ENCODE data around the gene ARHGAP11B.
"Not testable (repeated sequence)": the region's sequence is repeated elsewhere in the genome, so short reads cannot be mapped to it uniquely, and the experiment has no call there.

The ARHGAP11B gene

DNA sequence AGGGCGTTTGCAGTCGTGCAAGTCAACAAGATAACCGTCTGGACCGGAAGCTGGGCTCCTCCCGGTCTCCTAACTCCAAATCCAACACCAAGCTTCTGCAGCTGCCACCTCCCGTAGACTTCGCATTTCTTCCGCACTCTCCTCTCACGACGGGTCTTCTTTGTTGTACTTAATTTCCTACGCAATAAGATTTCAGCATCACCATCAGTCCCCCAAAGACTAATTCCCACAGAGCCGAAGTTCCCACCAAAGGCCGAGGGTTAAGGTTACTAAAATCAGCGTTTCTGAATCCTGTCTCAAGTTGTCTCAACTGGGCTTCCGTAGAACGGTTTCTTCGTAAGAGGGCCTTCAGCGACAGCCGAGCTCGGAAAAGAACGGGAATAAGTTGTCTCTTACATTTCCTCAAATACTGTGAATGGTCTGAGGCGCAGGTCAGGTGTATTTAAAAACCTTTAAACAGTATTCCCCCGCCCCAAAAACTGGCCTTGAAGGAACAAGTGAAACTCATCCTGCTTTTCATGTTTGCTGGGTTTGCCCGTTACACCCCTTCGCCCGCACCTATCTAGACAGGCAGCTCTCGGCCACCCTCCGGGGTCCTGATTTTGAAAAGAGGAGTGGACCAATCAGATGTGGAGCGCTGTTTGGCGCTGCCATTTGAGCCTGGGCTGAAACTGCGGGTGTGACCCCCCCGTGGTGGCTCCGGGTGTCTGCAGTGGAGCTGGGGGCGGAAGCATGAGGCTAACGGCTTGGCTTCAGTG is at the start of gene ARHGAP11B:
ARHGAP11B (plus strand) TSS at position 693 of the 758 bp plus-strand sequence.
- peak; percentile 95 to 98 (median 96) for DNase-seq (ENCODE audit: low read depth in 4 of 4, low spot score in 3 of 4)

DNA sequence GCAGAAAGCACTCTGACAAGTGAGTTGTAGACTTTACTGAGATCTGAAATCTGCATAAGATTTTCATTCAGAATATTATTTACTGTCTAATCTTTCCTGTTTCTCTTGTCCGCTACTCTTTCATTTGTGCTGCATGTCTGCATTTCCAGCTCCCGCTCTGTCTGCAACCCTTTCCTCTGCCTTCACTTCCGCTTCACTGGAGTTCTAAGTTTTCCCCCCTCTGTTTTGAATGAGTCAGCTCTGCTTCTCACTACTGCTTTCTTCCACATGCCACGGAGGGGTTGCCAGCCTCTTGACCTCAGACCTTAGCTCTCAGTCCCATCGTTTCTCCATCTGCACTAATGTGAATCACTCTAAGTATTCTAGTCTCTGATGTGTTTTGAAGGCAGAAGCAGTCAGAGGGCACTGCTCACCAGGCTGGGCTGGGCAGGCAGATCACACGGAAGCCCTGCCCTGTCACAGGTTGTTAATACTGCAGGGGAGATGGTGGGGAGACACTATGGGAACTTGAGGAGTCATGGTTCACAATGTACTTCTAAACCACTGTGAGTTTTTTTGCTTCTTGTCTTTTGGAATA is 46.4 kb upstream of the ARHGAP11B start:
- DNase-seq (ENCODE audit: low read depth in 4 of 4, low spot score in 3 of 4), result not testable (repeated sequence)

DNA sequence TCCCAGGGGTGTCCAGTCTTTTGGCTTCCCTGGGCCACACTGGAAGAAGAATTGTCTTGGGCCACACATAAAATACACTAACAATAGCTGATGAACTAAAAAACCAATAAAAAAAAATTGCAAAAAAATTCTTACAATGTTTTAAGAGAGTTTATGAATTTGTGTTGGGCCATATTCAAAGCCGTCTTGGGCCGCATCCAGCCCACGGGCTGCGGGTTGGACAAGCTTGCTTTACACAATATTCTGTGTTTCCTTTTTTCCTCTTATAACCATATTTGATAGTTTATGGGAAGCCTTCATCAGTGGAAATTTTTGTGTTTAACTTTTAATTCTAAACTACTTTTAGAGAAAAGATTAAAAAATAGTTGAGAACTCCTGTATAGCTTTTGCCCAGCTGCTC is 45.2 kb upstream of the ARHGAP11B start:
- not testable (repeated sequence) for DNase-seq (ENCODE audit: low read depth in 4 of 4, low spot score in 3 of 4)

DNA sequence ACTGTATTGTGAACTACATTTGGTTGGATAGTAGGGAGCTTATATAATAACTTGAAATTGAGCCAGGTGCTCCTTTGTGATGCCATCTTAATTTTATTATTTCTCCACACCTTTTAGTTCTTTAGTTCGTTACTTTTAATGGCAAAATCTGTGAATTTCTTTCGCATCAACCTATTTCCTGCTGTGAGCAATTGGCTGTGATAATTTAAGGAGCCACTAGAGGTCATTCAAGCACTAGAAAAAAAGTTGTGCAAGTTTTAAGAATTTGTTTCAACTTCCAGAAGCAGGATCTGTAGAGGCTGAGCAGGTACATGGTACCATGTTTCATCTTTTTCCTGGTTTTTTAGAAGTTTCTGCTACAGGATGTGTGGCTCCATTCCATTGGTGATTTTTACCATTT is 27.0 kb upstream of the ARHGAP11B start:
- DNase-seq (ENCODE audit: low read depth in 4 of 4, low spot score in 3 of 4), result not testable (repeated sequence)

DNA sequence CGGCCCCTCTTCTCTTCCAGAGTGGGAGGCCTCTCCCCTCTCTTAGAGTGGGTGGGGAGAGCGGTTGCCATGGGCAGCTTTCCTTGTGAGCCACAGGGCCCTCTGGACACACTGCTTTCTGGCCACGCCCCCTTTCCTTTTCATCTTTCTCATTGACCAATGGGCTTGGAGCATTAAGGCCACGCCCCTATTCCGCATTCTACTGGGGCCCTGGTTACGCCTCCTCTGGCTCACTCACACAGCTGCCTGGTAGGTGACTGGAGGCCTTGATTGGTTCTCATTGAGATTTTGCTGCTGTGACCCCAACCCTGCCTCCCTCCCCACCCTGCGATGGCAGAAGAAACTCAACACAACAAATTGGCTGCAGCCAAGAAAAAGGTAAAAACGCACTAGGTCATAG is 22.1 kb upstream of the ARHGAP11B start, which contains the start of gene GOLGA8H:
GOLGA8H (plus strand) TSS at position 233 of the 400 bp plus-strand sequence; CDS start at position 331, 98 bp downstream.
- DNase-seq (ENCODE audit: low read depth in 4 of 4, low spot score in 3 of 4), result not testable (repeated sequence)

DNA sequence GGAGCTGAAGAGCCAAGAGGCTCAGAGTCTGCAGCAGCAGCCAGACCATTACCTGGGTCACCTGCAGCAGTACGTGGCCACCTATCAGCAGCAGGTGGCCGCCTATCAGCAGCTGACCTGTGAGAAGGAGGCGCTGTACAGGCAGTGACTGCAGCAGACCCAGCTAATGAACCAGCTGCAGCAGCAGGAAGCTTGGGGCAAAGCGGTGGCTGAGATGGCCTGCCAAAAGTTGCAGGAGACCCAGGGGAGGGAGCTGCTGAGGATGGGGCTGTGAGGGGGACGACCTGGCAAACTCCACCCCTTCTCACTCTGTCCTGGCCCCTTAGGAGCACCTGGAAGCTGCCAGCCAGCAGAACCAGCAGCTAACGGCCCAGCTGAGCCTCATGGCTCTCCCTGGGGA is 13.7 kb upstream of the ARHGAP11B start:
- DNase-seq (ENCODE audit: low read depth in 4 of 4, low spot score in 3 of 4), result not testable (repeated sequence)

DNA sequence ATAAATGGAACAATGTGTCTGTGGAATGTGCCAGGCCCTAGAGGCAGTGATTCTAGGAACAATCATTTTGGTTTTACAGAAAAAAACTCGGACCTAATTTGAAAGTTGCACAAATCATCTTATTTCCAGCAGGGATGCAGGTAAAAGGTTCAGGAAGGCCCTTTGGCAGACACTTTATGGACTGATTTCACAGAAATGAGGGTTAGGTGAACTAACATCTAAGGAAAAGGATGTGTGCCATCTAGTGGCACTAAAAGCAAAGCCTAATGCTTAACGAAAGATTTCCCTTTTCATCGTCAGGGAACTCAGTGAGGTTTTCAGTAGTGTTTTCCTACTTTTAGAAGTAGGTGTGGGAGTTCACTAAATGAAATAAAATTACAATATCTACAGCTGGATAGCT is 4.6 kb upstream of the ARHGAP11B start:
- peak in 1 of 4 donors; percentile 3 for DNase-seq (ENCODE audit: low read depth in 4 of 4, low spot score in 3 of 4)

DNA sequence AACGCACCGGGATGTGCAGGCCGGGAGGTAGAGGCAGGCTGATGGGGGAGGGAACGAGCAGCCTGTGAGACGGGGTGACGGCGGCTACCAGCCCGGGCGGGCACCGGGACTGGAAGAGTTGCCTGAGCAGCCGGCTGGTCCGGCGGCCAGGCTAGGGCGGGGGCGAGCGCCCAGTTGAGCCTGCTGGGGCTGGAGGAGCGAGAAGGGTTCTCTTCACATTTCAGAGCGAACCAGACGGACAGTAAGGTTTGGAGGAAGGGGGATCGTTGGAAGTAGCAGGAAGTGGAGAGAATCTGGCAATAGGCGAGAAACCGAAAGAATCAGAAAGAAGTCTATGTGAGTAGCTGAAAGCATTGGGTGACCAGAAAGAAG is 252 bp downstream of the ARHGAP11B start:
- DNase-seq (ENCODE audit: low read depth in 4 of 4, low spot score in 3 of 4), result peak in 2 of 4 donors; percentile 7 to 13

DNA sequence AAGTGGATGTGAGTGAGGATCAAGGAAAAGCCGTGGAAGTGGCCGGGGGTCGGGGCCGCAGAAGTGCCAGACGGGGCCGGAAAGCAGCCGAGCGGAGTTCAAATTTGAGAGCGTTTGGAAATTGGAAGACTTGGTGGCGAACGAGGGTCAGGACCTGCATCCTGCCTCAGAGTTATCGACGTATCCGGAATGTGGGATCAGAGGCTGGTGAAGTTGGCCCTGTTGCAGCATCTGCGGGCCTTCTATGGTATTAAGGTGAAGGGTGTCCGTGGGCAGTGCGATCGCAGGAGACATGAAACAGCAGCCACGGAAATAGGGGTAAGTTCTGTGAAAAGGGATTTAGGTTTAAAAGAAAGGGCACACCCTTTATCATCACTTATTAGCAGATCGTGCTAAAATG is 704 bp downstream of the ARHGAP11B start:
- DNase-seq (ENCODE audit: low read depth in 4 of 4, low spot score in 3 of 4), result peak in 1 of 4 donors; percentile 1

DNA sequence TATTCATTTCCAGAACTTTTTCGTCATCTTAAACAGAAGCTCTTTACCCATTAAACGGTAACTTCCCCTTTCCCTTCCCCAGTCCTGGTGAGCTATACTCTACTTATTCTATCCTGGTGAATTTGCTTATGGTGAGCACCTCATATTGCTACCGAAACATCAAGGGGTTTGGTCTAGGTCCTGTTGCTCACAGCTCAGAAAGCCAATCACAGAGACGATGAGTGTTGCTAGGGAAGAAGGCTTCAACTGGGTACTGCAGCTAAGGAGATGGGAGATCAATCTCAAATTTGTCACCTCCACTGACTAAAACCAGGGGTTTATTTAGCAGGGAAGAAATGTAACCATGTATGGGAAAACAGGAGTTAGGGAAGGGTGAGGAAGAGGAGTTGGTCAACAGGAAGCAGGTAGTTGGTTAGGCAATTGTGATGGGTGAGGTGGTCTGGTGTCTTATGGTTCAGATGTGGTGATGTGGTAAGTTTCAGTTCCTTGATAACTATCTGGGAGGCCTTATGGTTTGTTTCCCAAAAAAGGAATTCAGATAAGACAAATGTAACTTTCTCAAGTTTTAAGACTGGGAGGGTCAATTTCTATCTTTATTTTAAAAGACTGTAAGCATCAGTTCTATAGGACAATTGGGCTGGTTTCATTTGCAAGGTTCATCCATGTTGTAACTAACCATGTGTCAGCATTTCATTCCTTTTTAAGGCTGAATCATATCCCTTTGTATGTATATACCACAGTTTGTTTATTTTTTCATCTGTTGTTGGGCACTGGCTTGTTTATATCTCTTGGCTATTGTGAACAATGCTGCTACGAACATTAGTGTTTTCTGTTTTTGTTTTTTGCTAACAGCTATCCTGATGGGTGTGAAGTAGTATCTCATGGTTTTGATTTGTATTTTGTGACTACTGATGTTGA is 24.3 kb downstream of the ARHGAP11B start:
- DNase-seq (ENCODE audit: low read depth in 4 of 4, low spot score in 3 of 4), result no peak

DNA sequence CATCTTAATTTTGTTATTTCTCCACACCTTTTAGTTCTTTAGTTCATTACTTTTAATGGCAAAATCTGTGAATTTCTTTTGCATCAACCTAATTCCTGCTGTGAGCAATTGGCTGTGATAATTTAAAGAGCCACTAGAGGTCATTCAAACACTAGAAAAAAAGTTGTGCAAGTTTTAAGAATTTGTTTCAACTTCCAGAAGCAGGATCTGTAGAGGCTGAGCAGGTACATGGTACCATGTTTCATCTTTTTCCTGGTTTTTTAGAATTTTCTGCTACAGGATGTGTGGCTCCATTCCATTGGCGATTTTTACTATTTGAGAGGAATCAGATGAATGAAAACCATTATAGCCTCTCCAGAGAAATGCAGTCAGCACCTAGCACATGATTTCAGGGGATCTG is 35.2 kb downstream of the ARHGAP11B start:
- DNase-seq (ENCODE audit: low read depth in 4 of 4, low spot score in 3 of 4), result peak in 3 of 4 donors; percentile 3 to 18 (median 8)

DNA sequence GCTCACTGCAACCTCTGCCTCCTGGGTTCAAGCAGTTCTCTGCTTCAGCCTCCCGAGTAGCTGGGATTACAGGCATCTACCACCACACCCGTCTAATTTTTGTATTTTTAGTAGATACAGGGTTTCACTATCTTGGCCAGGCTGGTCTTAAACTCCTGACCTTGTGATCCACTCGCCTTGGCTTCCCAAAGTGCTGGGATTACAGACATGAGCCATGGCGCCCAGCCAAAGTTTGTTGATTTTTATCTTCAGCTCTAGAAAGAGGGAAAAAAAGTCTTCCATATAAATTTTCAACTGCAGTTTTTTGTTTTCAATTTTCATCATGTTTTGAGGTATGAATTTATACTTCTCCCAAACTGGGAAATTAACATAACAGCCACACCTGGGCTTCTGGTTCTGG is 43.7 kb downstream of the ARHGAP11B start:
- not testable (repeated sequence) for DNase-seq (ENCODE audit: low read depth in 4 of 4, low spot score in 3 of 4)

DNA sequence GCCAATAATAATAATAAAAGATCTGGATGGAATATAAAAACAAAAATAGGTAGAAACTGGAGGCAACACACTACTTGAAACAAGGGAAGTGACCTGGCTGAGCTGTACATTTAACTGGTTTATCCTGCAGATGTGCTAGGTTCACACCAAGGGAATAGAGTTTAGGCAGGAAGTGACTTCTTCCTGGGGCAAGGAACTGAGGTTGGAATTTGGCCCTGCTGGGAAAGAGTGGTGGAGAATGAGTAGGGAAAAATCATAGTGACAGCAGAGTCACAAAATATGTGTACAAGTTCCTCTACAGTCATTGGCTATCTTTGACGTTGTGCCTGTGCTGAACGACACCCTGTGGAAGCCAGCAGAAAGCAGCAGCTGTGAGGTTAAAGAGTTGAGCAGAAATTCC is 44.1 kb downstream of the ARHGAP11B start:
- no peak for DNase-seq (ENCODE audit: low read depth in 4 of 4, low spot score in 3 of 4)

DNA sequence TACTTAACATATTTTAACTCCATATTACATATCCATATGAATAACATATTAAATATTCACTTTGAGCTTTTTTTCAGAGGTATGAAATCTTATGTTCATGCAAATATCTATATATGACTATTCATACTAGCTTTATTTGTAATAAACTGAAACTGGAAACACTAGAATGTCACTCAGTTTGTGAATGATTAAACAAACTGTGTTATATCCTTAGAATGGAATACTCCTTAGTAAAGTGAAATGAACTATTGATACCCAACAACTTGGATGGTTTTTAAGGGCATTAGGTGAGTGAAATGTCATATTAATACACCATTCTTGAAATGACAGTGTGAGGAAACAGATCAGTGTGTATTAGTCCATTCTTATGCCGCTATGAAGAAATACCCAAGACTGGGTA is 45.4 kb downstream of the ARHGAP11B start:
- DNase-seq (ENCODE audit: low read depth in 4 of 4, low spot score in 3 of 4), result no peak

DNA sequence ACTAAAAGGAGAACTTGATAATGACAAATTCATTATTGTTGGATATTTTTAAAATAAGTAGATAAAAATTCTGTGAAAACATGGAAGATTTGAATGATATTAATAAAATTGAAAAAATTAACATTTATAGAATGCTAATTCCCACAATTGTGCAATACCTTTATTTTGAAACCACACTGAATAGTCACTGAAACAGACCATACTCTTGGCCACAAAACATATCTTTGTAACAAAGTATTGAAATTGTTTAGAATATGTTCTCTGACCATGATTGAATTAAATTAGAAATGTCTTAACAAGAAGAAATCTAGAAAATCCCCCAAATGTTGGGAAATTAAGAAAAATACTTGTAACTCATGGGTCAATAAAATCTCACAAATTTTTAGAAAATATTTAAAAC is 49.2 kb downstream of the ARHGAP11B start:
- no peak for DNase-seq (ENCODE audit: low read depth in 4 of 4, low spot score in 3 of 4)

DNA sequence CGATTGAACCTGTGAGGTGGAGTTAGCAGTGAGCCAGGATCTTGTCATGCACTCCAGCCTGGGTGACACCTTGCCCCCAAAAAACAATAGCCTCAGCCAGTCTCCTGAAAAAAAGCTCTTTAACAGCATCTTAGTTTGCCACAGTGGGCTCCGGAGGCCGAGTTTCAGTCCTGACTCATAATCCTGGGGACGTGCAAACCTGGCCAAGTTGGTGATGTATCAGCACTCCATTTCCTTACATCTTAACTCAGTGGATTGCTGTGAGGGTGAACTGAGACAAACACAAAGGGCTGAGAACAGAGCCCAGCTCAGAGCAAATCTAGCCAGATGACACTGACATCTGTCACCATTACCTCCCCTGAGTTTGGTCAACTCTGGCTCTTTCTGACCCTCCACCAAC is 50.0 kb downstream of the ARHGAP11B start:
- DNase-seq (ENCODE audit: low read depth in 4 of 4, low spot score in 3 of 4), result not testable (repeated sequence)

DNA sequence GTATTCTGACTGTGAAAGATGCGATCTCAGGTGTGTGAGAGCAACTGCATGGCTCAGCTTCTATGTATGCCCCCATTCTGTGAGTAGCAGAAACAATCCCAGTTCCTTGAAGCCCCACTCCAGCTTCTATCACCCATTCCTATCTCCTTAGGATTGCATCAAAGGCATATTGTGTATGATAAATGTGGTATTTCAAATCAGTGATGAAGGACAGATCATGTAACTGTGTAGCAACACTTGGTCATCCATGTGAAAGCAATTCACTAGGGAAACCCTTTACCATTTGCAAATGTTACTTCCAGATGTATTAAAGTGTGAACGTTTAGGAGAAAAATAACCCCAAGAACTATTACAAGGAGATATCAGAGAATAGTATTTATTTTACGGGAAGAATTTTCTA is 55.1 kb downstream of the ARHGAP11B start:
- not testable (repeated sequence) for DNase-seq (ENCODE audit: low read depth in 4 of 4, low spot score in 3 of 4)

DNA sequence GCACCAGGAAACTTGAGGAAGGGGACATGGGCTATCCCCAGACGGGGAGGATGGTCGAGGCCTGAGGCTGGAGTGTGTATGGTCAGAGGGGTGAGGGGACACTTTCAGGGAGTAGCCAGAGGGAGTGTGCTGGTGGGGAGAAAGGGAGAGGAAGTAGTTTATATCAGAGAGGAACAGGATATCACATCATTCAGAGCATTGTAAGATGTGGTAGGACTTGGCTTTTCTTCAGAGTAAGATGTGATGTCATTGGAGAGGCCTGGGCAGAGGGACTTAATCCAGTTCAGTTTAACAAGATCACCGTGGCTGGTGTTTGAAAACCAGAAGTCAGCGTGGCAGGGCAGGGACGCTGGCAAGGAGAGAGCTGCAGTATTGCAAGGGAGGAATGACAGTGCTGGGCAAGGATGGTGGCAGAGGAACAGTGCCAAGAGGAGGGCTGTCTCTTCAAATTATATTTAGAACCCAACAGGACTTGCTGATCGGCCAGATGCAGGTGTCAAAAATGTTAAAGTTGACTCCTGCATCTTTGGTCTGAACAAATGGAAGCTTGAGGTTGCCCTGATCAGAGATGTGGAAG is 59.9 kb downstream of the ARHGAP11B start:
- not testable (repeated sequence) for DNase-seq (ENCODE audit: low read depth in 4 of 4, low spot score in 3 of 4)

DNA sequence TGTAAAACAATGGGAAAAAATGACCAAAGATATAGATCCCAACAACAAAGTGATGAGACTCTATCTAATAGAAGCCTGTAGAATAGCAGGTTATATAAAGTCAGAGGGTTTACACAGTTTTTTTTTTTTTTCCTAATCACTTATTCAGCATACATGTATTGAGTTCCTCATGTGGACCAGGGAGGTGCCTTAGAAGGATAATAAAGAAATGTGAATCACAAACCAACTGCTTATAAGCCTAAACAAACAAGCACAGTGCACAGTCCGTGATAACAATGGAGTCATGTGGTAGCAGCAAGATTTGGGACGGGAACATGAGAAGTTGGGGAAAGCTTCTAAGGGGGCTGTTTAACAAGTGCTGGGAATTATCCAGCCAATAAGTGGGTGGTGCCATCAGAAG is 60.7 kb downstream of the ARHGAP11B start:
- DNase-seq (ENCODE audit: low read depth in 4 of 4, low spot score in 3 of 4), result not testable (repeated sequence)

Measured in right renal pelvis (tissue), 4 donors.